Measurements from ENCODE around the gene MRTFB.

MRTFB gene

GRCh38 chr16:14131774-14132695 lies 60.9 kb downstream of the MRTFB start:
- H2BK5ac ChIP-seq (ENCODE audit: low read length) = no peak overlapping the region

GRCh38 chr16:14132696-14133048 lies 61.6 kb downstream of the MRTFB start:
- Histone ChIP-seq H3K79me2 (ENCODE audit: control insufficient read depth, insufficient read depth, low read length) (peaks cover 2% of the 10 kb centered on the region), H4K8ac (ENCODE audit: low read depth, low read length) (no peak overlapping the region), H3K27ac (ENCODE audit: low read depth, low read length) (no peak overlapping the region), H2BK5ac (ENCODE audit: low read length) (no peak overlapping the region), H3K4me3 (ENCODE audit: low read length) (no peak overlapping the region), H4K5ac (ENCODE audit: low read length) (no peak overlapping the region), H3K36me3 (ENCODE audit: control insufficient read depth, insufficient read depth, low read length) (no peaks in the 10 kb centered on the region), H3K27me3 (ENCODE audit: insufficient read depth, low read length, poor library complexity) (no peaks in the 10 kb centered on the region), H3K18ac (ENCODE audit: low read length) (no peak overlapping the region), H2AK5ac (ENCODE audit: low read length) (no peak overlapping the region), H2BK120ac (ENCODE audit: low read depth, low read length) (no peak overlapping the region), H3K23ac (ENCODE audit: low read length) (no peak overlapping the region), H3K9ac (ENCODE audit: low read length) (no peak overlapping the region), H3K4ac (ENCODE audit: low read depth, low read length) (no peak overlapping the region), H2BK15ac (replicated peaks; ENCODE audit: low read depth) (no peak overlapping the region), H3K56ac (ENCODE audit: low read length) (no peak overlapping the region), H3K4me1 (ENCODE audit: control insufficient read depth, low read depth, low read length) (peaks cover 5% of the 10 kb centered on the region), H3K79me1 (ENCODE audit: low read length) (peaks cover 5% of the 10 kb centered on the region), H3K4me2 (ENCODE audit: low read length) (no peak overlapping the region)
- no CpG with 5 or more reads among the region's 4 CpGs for WGBS (ENCODE audit: extremely low coverage, insufficient coverage, low lambda C conversion rate)
- DNase-seq = no peak

More at GRCh38 chr16:14131774-14132695, 60.9 kb downstream of the MRTFB start:
- H3K9ac ChIP-seq (ENCODE audit: low read length) = no peak overlapping the region
- H2BK15ac ChIP-seq (replicated peaks; ENCODE audit: low read depth) = no peak overlapping the region
- peaks cover 2% of the 10 kb centered on the region for H3K79me2 ChIP-seq (ENCODE audit: control insufficient read depth, insufficient read depth, low read length)
- H3K18ac ChIP-seq (ENCODE audit: low read length) = no peak overlapping the region
- no peak for DNase-seq
- H3K56ac ChIP-seq (ENCODE audit: low read length) = no peak overlapping the region
- no peak overlapping the region for H4K8ac ChIP-seq (ENCODE audit: low read depth, low read length)
- no peak overlapping the region for H3K4ac ChIP-seq (ENCODE audit: low read depth, low read length)
- no peaks in the 10 kb centered on the region for H3K27me3 ChIP-seq (ENCODE audit: insufficient read depth, low read length, poor library complexity)
- no peak overlapping the region for H2BK120ac ChIP-seq (ENCODE audit: low read depth, low read length)
- WGBS (ENCODE audit: extremely low coverage, insufficient coverage, low lambda C conversion rate) = no CpG with 5 or more reads among the region's 4 CpGs
- peaks cover 5% of the 10 kb centered on the region for H3K79me1 ChIP-seq (ENCODE audit: low read length)
- H3K36me3 ChIP-seq (ENCODE audit: control insufficient read depth, insufficient read depth, low read length) = no peaks in the 10 kb centered on the region
- no peak overlapping the region for H2AK5ac ChIP-seq (ENCODE audit: low read length)
- H3K27ac ChIP-seq (ENCODE audit: low read depth, low read length) = no peak overlapping the region
- H3K4me3 ChIP-seq (ENCODE audit: low read length) = no peak overlapping the region
- peaks cover 5% of the 10 kb centered on the region for H3K4me1 ChIP-seq (ENCODE audit: control insufficient read depth, low read depth, low read length)
- no peak overlapping the region for H3K4me2 ChIP-seq (ENCODE audit: low read length)
- H3K23ac ChIP-seq (ENCODE audit: low read length) = no peak overlapping the region
- H4K5ac ChIP-seq (ENCODE audit: low read length) = no peak overlapping the region

GRCh38 chr16:14133907-14134306 lies 62.8 kb downstream of the MRTFB start:
- no peak overlapping the region for H4K5ac ChIP-seq (ENCODE audit: low read length)
- no CpG with 5 or more reads among the region's 1 CpG for WGBS (ENCODE audit: extremely low coverage, insufficient coverage, low lambda C conversion rate)
- no peak overlapping the region for H2BK5ac ChIP-seq (ENCODE audit: low read length)
- no peak overlapping the region for H3K4me3 ChIP-seq (ENCODE audit: low read length)
- H3K36me3 ChIP-seq (ENCODE audit: control insufficient read depth, insufficient read depth, low read length) = no peaks in the 10 kb centered on the region
- DNase-seq = no peak
- no peak overlapping the region for H3K4me2 ChIP-seq (ENCODE audit: low read length)
- no peak overlapping the region for H3K4ac ChIP-seq (ENCODE audit: low read depth, low read length)
- no peak overlapping the region for H2BK120ac ChIP-seq (ENCODE audit: low read depth, low read length)
- H3K27me3 ChIP-seq (ENCODE audit: insufficient read depth, low read length, poor library complexity) = no peaks in the 10 kb centered on the region
- no peak overlapping the region for H4K8ac ChIP-seq (ENCODE audit: low read depth, low read length)
- no peak overlapping the region for H3K27ac ChIP-seq (ENCODE audit: low read depth, low read length)
- no peak overlapping the region for H3K56ac ChIP-seq (ENCODE audit: low read length)
- H2AK5ac ChIP-seq (ENCODE audit: low read length) = no peak overlapping the region
- H3K23ac ChIP-seq (ENCODE audit: low read length) = no peak overlapping the region
- no peaks in the 10 kb centered on the region for H3K4me1 ChIP-seq (ENCODE audit: control insufficient read depth, low read depth, low read length)
- H3K79me1 ChIP-seq (ENCODE audit: low read length) = peaks cover under 1% of the 10 kb centered on the region
- H3K9ac ChIP-seq (ENCODE audit: low read length) = no peak overlapping the region
- no peaks in the 10 kb centered on the region for H3K79me2 ChIP-seq (ENCODE audit: control insufficient read depth, insufficient read depth, low read length)
- H2BK15ac ChIP-seq (replicated peaks; ENCODE audit: low read depth) = no peak overlapping the region
- H3K18ac ChIP-seq (ENCODE audit: low read length) = no peak overlapping the region

- H3K23ac ChIP-seq (ENCODE audit: low read length) = no peak overlapping the region
- H4K8ac ChIP-seq (ENCODE audit: low read depth, low read length) = no peak overlapping the region
- DNase-seq = no peak
- no peaks in the 10 kb centered on the region for H3K4me1 ChIP-seq (ENCODE audit: control insufficient read depth, low read depth, low read length)
- no peak overlapping the region for H3K18ac ChIP-seq (ENCODE audit: low read length)
- H3K27me3 ChIP-seq (ENCODE audit: insufficient read depth, low read length, poor library complexity) = no peaks in the 10 kb centered on the region
- H3K79me2 ChIP-seq (ENCODE audit: control insufficient read depth, insufficient read depth, low read length) = no peaks in the 10 kb centered on the region
- H3K27ac ChIP-seq (ENCODE audit: low read depth, low read length) = no peak overlapping the region
- H3K36me3 ChIP-seq (ENCODE audit: control insufficient read depth, insufficient read depth, low read length) = no peaks in the 10 kb centered on the region
- no peak overlapping the region for H2BK5ac ChIP-seq (ENCODE audit: low read length)
- no peaks in the 10 kb centered on the region for H3K79me1 ChIP-seq (ENCODE audit: low read length)
- H3K4me2 ChIP-seq (ENCODE audit: low read length) = no peak overlapping the region
- no peak overlapping the region for H2AK5ac ChIP-seq (ENCODE audit: low read length)
- H3K9ac ChIP-seq (ENCODE audit: low read length) = no peak overlapping the region
- no peak overlapping the region for H4K5ac ChIP-seq (ENCODE audit: low read length)
- no peak overlapping the region for H3K56ac ChIP-seq (ENCODE audit: low read length)
- no peak overlapping the region for H3K4ac ChIP-seq (ENCODE audit: low read depth, low read length)
- no peak overlapping the region for H2BK15ac ChIP-seq (replicated peaks; ENCODE audit: low read depth)
- WGBS (ENCODE audit: extremely low coverage, insufficient coverage, low lambda C conversion rate) = no CpG with 5 or more reads among the region's 5 CpGs
- H3K4me3 ChIP-seq (ENCODE audit: low read length) = no peak overlapping the region
- H2BK120ac ChIP-seq (ENCODE audit: low read depth, low read length) = no peak overlapping the region
Observed at GRCh38 chr16:14135704-14136103, 64.6 kb downstream of the MRTFB start.

DNA sequence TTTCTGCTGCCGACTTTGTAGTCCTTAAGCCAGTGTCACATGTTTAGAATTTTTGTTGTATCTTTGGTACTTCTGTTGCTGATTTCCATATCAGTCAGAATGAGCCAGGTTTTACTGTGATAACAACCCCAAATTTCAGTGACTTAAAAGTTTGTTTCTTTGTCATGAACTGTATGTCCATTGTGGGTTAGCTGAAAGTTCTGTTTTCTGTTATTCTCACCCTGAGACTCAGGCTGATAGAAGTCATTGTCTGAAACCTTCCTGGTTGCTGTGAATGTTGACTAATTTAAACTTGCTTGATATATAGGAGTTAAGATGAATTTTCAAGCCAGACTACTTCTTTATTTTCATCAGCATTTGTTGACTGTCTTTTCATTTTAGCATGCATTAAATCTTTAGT lies 68.8 kb downstream of the MRTFB start:
- H3K79me1 ChIP-seq (ENCODE audit: low read length) = no peaks in the 10 kb centered on the region
- H3K4ac ChIP-seq (ENCODE audit: low read depth, low read length) = no peak overlapping the region
- no peaks in the 10 kb centered on the region for H3K27me3 ChIP-seq (ENCODE audit: insufficient read depth, low read length, poor library complexity)
- H2BK15ac ChIP-seq (replicated peaks; ENCODE audit: low read depth) = no peak overlapping the region
- no peak overlapping the region for H2BK5ac ChIP-seq (ENCODE audit: low read length)
- DNase-seq = no peak
- no peak overlapping the region for H4K5ac ChIP-seq (ENCODE audit: low read length)
- no peak overlapping the region for H3K23ac ChIP-seq (ENCODE audit: low read length)
- no peak overlapping the region for H2BK120ac ChIP-seq (ENCODE audit: low read depth, low read length)
- no peaks in the 10 kb centered on the region for H3K36me3 ChIP-seq (ENCODE audit: control insufficient read depth, insufficient read depth, low read length)
- H3K4me3 ChIP-seq (ENCODE audit: low read length) = no peak overlapping the region
- no peaks in the 10 kb centered on the region for H3K79me2 ChIP-seq (ENCODE audit: control insufficient read depth, insufficient read depth, low read length)
- no peak overlapping the region for H3K9ac ChIP-seq (ENCODE audit: low read length)
- H4K8ac ChIP-seq (ENCODE audit: low read depth, low read length) = no peak overlapping the region
- no peak overlapping the region for H3K4me2 ChIP-seq (ENCODE audit: low read length)
- H3K18ac ChIP-seq (ENCODE audit: low read length) = no peak overlapping the region
- no peaks in the 10 kb centered on the region for H3K4me1 ChIP-seq (ENCODE audit: control insufficient read depth, low read depth, low read length)
- H2AK5ac ChIP-seq (ENCODE audit: low read length) = no peak overlapping the region
- no peak overlapping the region for H3K27ac ChIP-seq (ENCODE audit: low read depth, low read length)
- H3K56ac ChIP-seq (ENCODE audit: low read length) = no peak overlapping the region
- no CpG with 5 or more reads among the region's 1 CpG for WGBS (ENCODE audit: extremely low coverage, insufficient coverage, low lambda C conversion rate)

- H4K5ac ChIP-seq (ENCODE audit: low read length) = no peak overlapping the region
- no peak overlapping the region for H3K56ac ChIP-seq (ENCODE audit: low read length)
- H3K9ac ChIP-seq (ENCODE audit: low read length) = no peak overlapping the region
- H3K36me3 ChIP-seq (ENCODE audit: control insufficient read depth, insufficient read depth, low read length) = no peaks in the 10 kb centered on the region
- H3K4me3 ChIP-seq (ENCODE audit: low read length) = no peak overlapping the region
- no peak overlapping the region for H2BK5ac ChIP-seq (ENCODE audit: low read length)
- H3K27me3 ChIP-seq (ENCODE audit: insufficient read depth, low read length, poor library complexity) = no peaks in the 10 kb centered on the region
- DNase-seq = no peak
- no peak overlapping the region for H4K8ac ChIP-seq (ENCODE audit: low read depth, low read length)
- H3K27ac ChIP-seq (ENCODE audit: low read depth, low read length) = no peak overlapping the region
- no peaks in the 10 kb centered on the region for H3K4me1 ChIP-seq (ENCODE audit: control insufficient read depth, low read depth, low read length)
- no peaks in the 10 kb centered on the region for H3K79me2 ChIP-seq (ENCODE audit: control insufficient read depth, insufficient read depth, low read length)
- no CpG with 5 or more reads among the region's 5 CpGs for WGBS (ENCODE audit: extremely low coverage, insufficient coverage, low lambda C conversion rate)
- H2AK5ac ChIP-seq (ENCODE audit: low read length) = no peak overlapping the region
- H3K4me2 ChIP-seq (ENCODE audit: low read length) = no peak overlapping the region
- no peak overlapping the region for H2BK15ac ChIP-seq (replicated peaks; ENCODE audit: low read depth)
- H3K18ac ChIP-seq (ENCODE audit: low read length) = no peak overlapping the region
- H3K23ac ChIP-seq (ENCODE audit: low read length) = no peak overlapping the region
- H2BK120ac ChIP-seq (ENCODE audit: low read depth, low read length) = no peak overlapping the region
- no peak overlapping the region for H3K4ac ChIP-seq (ENCODE audit: low read depth, low read length)
- no peaks in the 10 kb centered on the region for H3K79me1 ChIP-seq (ENCODE audit: low read length)
Observed at GRCh38 chr16:14140923-14141322, 69.8 kb downstream of the MRTFB start.
